Left colon (tissue), 2 donors: Measurements from ENCODE around the gene TMED6. TPM values are rescaled to one million over a fixed set of nuclear protein-coding genes. Genes with fewer than 3 reads are reported as not detected.
"Not testable (repeated sequence)": the region's sequence is repeated elsewhere in the genome, so short reads cannot be mapped to it uniquely, and the experiment has no call there.

Experiments used
- ATAC-seq: fragments of 200-7000 bp; cut with Tn5 transposase; one replicate; pipeline ENCODE4 v1.9.1; 2020; ENCODE audit warnings: mild to moderate bottlenecking, moderate library complexity
- DNase-seq, 2 donors: peaks; one replicate each; pipeline ENCODE4 v3.0.0-alpha.2; 2020
- intact Hi-C, 2 donors: fragments of 100-400 bp; cut with DNase I in 1 of 2; cut with micrococcal nuclease in 1 of 2; formaldehyde crosslinking; loops; one replicate each; pipeline versions ENCODE4 v1.11.2 to v1.14.0; 2022; cut with DNase I, micrococcal nuclease
- total RNA-seq, 2 donors: library from RNA; stranded (reverse); fragmentation: NEBNext Ultra II Directional; extraction: Animal tissue kit (Norgen Biotek cat#: 25700); gene quantifications; one replicate each; pipeline ENCODE4 v1.2.1, GENCODE V29; 2021
- donor health status: DM: no; HTN: no; CAD: no.
- donor health status: DM: yes; HTN: yes; CAD: no.

The TMED6 gene
- total RNA-seq, 2 donors from 2014 or later, result 2.5 to 9.4 TPM

- ATAC-seq, result peak; percentile 55
- intact Hi-C loops, result no loop called here
- DNase-seq, result peak in 1 of 2 donors; percentile 58
Measured at GRCh38 chr16:69311533-69312387, 39.8 kb downstream of the TMED6 start.

- DNase-seq (peak; percentile 96 to 99), ATAC-seq (peak; percentile 87)
- intact Hi-C loops, result no loop called here
Measured at GRCh38 chr16:69310653-69311532, 40.7 kb downstream of the TMED6 start, which contains the start of gene VPS4A. VPS4A (plus strand) TSS chr16:69311350; CDS start chr16:69311512, 162 bp downstream.

- no peak for DNase-seq
- no peak for ATAC-seq
- intact Hi-C loops, result no loop called here
Measured at GRCh38 chr16:69309316-69309715, 42.3 kb downstream of the TMED6 start.

GRCh38 chr16:69307856-69308255 is 43.7 kb downstream of the TMED6 start:
- DNase-seq (no peak), ATAC-seq (no peak)
- intact Hi-C loops, result no loop called here

- ATAC-seq, result no peak
- DNase-seq, result no peak
- intact Hi-C loops, result no loop called here
Measured at GRCh38 chr16:69307091-69307490, 44.5 kb downstream of the TMED6 start.

GRCh38 chr16:69306031-69306430 is 45.6 kb downstream of the TMED6 start:
- intact Hi-C loops, result no loop called here

GRCh38 chr16:69302301-69302700 is 49.3 kb downstream of the TMED6 start:
- intact Hi-C loops, result no loop called here
- DNase-seq (no peak), ATAC-seq (no peak)

More at GRCh38 chr16:69306031-69306430, 45.6 kb downstream of the TMED6 start:
- no peak for DNase-seq
- ATAC-seq, result no peak

GRCh38 chr16:69301861-69302260 is 49.7 kb downstream of the TMED6 start:
- intact Hi-C loops, result no loop called here
- no peak for ATAC-seq
- DNase-seq, result no peak

- DNase-seq, result no peak
- intact Hi-C loops, result no loop called here
- ATAC-seq, result no peak
Measured at GRCh38 chr16:69301187-69301586, 50.4 kb downstream of the TMED6 start.

- ATAC-seq (no peak), DNase-seq (no peak)
- intact Hi-C loops, result no loop called here
Measured at GRCh38 chr16:69298261-69298660, 53.3 kb downstream of the TMED6 start.

GRCh38 chr16:69296771-69297170 is 54.8 kb downstream of the TMED6 start:
- ATAC-seq, DNase-seq, intact Hi-C loops: not testable (repeated sequence)

- DNase-seq, result no peak
- no peak for ATAC-seq
- intact Hi-C loops, result no loop called here
Measured at GRCh38 chr16:69294051-69294450, 57.5 kb downstream of the TMED6 start.

GRCh38 chr16:69293401-69293800 is 58.2 kb downstream of the TMED6 start:
- ATAC-seq (no peak), DNase-seq (no peak)
- intact Hi-C loops, result no loop called here

Other genes with a start within 250 kb of the TMED6 start
- 10 to 100 TPM in 1 of 2 donors, 1 to 10 TPM in 1; 2.8 to 21.1 TPM for gene HAS3, start 246.1 kb downstream of the TMED6 start, total RNA-seq
- 10 to 100 TPM; 84.4 to 90.3 TPM for gene CHTF8, start 219.2 kb downstream of the TMED6 start, total RNA-seq
- 10 to 100 TPM; 20.8 to 22.9 TPM for gene UTP4, start 219.1 kb downstream of the TMED6 start, total RNA-seq
- gene SNTB2, start 164.6 kb downstream of the TMED6 start, total RNA-seq, result 10 to 100 TPM; 32.0 to 33.8 TPM
- 10 to 100 TPM; 34.1 to 34.3 TPM for gene VPS4A, start 40.4 kb downstream of the TMED6 start, total RNA-seq
- gene PDF, start 21.2 kb downstream of the TMED6 start, total RNA-seq, result 10 to 100 TPM; 10.1 to 20.5 TPM
- gene COG8, start 12.2 kb downstream of the TMED6 start, total RNA-seq, result 10 to 100 TPM; 31.7 to 36.6 TPM
- gene NIP7, start 12.0 kb downstream of the TMED6 start, total RNA-seq, result 10 to 100 TPM; 19.0 to 22.1 TPM
- 10 to 100 TPM; 33.2 to 36.6 TPM for gene TERF2, start 34.2 kb upstream of the TMED6 start, total RNA-seq
- gene CYB5B, start 72.8 kb upstream of the TMED6 start, total RNA-seq, result 100 to 1,000 TPM; 153 to 186 TPM
- gene NFAT5, start 214.2 kb upstream of the TMED6 start, total RNA-seq, result 10 to 100 TPM; 30.2 to 34.9 TPM